Dermis blood vessel endothelial cell (primary cell): ENCODE measurements around the gene HS2ST1. TPM values are rescaled to one million over a fixed set of nuclear protein-coding genes. Genes with fewer than 3 reads are reported as not detected.
"Not testable (repeated sequence)": the region's sequence is repeated elsewhere in the genome, so short reads cannot be mapped to it uniquely, and the experiment has no call there.

Source experiments
- DNase-seq: peaks from one replicate; pipeline ENCODE4 v3.0.0; 2010
- total RNA-seq: library from RNA; depleted of rRNA; stranded (reverse); fragments of >200 nt; gene quantifications from 2 replicates; pipeline ENCODE4 v1.2.3, GENCODE V29; 2014

HS2ST1 gene
- total RNA-seq, 1 donor from 2014 or later: 17.7 TPM

DNA sequence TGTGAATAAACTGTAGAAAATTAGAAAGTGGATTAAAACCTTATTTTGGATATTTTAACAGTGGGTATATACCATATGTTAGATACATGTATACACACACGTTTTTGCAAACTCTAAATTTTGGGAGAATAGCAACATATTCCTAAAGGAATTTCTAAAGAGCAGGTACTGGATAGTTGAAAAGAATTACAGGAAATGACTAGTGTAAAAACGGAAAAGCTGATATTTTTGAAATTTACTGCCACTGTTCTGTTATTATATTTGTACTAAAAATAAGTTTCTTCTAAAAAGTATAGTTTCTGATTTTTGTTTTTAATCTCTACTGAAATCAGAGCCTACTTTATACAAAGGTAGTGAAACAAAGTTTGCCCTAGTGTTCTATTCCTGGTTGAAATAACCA lies 114.1 kb downstream of the HS2ST1 start:
- peak; percentile 37 for DNase-seq

DNA sequence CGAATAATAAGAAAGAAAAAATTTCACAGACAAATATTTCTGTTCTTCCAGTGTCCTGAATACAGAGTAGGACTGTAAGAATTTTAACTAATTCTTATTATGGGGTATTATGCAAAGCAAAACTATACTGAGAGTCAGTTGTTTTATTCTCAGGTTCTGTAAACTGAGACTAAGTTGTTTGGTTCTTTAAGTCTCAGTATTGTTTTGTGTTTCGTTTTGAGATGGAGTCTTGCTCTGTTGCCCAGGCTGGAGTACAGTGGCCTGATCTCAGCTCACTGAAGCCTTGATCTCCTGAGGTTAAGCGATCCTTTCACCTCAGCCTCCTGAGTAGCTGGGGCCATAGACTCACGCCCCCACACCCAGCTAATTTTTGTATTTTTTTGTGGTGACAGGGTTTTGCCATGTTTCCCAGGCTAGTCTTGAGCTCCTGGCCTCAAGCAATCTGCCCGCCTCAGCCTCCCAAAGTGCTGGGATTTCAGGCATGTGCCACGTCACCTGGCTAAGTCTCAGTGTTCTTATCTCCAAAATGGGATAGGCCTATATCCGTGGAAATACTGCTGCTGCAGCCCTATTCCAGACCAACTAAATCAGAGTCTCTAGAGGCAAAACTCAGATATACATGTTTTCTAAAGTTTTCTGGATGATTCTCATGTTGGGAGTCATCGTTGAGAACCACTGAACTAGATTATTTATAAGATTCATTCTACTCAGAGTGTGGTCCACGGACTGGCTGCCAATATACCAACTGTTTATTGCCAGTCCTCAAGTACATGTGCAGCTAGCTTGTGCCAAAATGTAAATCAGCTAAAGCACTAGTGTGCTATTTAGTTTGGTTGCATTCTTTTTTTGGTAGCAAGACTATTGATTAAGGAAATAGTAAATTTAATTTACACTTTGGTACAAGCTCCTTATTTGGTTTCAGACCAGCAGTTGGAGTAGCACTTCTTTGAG lies 116.6 kb downstream of the HS2ST1 start:
- DNase-seq: no peak

DNA sequence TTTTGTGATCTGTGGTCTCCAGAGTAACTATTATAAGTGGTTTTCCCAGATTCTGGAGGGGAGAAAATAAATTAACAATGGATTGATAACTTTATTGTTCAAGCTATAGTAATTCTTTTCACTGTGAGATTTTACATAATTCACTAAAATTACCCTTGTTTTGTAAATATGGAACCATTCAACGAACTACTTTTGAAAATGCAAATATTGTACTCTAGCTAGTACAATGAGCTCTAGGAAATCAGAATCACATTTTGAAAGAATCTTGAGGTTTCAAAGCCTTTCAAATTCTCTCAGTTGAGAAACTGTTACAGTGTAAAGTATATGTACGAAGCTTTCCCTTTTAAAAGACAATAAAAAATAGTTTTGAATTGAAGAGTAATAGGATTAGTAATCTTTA lies 119.9 kb downstream of the HS2ST1 start:
- DNase-seq: no peak

DNA sequence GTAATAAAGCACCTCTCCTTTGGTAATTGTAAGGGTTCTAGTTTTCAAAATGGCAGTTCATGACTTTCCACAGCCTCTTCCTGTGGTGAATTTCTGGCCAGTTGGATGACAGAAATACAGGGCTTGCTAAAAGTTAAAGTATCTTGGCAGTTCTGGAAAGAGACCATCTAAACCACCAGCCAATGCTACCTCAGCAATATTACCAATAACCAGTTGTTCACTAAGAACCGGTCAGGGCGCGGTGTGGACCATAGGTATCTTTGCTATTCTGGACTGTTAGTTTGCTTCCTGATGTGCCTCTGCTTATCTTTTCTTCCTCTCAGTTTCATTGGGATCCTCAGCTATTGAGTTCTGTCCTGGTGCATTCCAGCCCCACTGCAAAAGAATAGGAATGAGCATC lies 124.7 kb downstream of the HS2ST1 start:
- no peak for DNase-seq

DNA sequence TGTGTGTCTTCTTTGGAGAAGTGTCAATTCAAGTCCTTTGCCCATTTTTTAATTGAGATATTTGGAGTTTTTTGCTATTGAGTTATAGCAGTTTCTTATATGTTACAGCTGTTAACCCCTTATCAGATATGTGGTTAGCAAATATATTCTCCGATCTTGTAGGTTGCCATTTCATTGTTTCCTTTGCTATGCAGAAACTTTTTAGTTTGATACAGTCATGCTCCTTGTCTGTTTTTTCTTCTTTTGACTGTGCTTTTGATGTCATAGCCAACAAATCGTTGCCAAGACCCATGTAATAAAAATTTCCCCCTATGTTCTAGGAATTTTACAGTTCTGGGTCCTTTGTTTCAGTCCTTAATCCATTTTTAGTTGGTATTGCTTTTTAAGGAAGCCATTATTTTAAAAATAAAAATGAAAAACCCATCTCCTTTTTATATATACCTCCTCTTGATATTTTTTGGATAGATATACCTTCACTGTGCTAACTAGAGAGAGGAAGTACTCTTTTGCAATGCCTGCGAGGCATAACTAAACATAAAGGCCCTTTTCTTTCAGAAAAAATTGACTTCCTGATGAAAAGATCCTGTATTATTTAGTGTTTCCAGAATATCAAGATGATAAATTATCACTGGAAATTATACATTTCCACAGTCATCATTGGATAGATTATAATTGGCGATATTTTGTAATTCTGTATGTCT lies 127.8 kb downstream of the HS2ST1 start:
- DNase-seq: no peak

DNA sequence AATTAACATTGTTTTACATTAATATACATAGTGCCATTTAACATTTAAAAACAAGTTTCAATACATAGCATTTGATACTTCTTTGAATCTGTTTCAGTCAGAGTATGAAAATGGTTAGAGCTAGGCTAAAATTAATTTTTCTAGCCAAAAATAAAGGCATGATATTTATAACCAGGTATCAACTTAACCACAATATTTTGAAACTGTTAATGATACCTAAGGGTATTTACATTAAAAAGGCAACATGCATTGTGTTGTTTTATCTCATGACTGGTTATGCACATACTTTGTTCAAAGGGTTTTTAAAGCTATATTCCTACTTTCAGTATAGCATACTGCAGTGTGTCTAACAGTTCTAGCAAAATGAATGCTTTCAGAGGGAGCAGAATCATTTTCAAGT lies 130.0 kb downstream of the HS2ST1 start:
- no peak for DNase-seq

DNA sequence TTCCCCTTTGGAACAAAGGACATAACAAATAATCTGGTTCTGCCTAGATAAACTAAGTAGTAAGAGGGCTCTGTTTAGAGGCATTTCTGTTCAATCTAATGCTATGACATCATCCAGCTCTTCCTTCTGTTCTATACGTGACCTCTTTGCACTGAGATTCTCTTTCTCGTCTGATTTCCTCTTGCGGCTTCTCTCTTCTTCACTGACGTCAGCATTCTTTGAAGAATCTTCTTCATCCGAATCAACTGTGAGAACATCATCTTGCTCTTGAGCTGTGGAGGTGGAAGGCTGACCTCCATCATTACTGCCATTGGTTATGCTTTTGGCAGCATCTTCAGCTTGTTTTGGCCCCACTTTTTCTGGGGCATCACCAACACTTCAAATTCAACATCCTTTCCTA lies 130.4 kb downstream of the HS2ST1 start:
- no peak for DNase-seq

DNA sequence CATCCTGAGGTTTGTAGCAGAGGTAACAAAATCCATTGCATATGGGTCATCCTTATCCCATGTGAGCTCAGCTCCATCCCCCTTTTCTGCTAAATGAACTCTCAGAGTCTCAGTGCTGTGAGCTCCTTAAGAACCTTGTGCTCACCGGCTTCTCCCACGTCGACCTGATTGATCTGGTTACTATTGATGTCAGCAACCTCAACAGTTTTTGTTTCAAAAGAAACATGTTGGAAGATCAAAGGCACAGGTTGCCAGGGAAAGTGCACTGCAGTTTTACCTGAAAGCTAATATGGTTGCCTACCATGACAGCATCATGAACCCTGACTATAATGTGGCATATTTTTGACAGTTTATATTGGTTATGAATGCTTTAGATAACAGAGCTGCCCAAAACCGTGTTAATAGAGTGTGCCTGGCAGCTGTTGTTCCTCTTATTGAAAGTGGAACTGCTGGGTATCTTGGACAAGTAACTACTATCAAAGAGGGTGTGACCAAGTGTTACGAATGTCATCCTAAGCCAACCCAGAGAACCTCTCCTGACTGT lies 131.4 kb downstream of the HS2ST1 start:
- DNase-seq: no peak

DNA sequence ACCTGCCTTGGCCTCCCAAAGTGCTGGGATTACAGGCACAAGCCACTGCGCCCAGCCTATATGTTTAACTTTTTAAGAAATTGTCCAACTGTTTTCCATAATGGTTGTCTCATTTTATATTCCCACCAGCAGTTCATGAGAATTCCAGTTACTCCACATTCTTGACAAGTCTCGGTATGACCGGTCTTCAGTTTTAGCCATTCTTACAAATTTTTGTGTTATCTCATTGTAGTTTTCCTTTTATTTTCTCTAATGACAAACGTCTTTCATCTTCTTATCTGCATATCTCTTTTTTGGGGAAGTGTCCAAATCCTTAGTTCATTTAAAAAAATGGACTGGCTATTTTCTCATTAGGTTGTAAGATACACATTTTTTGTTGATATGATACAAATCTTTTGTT lies 132.5 kb downstream of the HS2ST1 start:
- DNase-seq: no peak

DNA sequence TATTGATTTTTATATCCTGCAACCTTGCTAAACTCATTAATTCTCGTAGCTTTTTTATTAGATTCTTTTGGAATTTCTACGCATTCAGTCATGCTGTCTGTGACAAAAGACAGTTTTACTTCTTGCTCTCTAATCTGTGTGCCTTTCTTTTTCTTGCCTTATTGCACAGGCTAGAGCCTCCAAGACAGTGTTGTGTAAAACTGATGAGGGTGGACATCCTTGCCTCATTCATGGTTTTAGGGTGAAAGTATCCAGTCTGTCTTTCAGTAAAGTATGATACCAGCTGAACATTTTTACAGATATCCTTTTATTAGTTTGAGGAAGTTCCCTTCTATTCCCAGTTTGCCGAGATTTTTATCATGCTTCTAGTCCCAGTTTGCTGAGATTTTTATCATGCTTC lies 133.8 kb downstream of the HS2ST1 start:
- no peak for DNase-seq

DNA sequence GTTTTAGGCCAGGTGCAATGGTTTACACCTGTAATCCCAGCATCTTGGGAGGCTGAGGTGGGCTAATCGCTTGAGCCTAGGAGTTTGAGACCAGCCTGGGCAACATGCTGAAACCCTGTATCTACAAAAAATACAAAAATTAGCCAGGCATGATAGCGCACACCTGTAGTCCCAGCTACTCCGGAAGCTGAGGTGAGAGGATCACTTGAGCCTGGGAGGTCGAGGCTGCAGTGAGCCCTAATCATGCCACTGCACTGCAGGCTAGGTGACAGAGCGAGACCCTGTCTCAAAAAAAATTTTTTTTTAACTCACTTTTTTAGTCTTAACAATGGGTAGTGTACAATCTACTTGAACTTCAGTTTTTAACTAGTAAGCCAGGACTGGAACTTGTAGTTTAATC lies 137.5 kb downstream of the HS2ST1 start:
- DNase-seq: no peak

DNA sequence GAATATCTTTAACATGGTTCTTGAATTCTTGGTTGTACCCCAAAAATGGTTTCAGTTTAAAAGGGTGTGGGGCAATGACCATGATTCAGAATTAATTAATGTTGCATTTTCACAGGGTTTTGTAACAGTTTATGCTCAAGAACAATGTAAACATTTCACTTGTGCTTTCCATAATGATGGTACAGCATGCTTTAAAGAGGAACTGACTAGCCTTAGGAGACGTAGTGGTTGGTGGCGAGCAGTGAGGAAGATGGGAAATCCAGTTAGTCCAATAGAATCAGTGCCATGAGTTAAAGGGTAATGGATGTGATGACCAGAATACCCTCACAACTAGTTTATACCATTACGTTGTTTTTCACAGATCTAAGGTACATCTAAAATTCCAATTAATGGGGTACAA lies 138.0 kb downstream of the HS2ST1 start:
- DNase-seq: no peak

DNA sequence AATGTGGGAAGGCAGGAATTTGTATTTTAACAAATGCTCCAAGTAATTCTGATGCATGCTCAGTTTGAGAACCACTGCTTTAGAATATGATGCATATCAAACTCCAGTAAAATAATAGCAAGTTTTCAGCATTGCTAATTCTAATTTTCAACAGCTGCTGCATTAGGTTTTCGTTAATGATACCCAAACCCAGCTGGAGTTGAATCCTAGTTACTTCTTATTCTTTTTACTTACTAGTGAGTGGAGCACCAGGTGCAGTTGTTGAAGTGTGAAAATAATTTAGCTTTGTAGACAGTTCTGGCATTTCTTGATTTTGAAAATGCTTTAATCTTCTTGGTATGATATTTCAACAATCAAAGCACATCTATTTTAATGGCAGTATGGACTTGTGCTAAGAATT lies 138.5 kb downstream of the HS2ST1 start:
- no peak for DNase-seq

DNA sequence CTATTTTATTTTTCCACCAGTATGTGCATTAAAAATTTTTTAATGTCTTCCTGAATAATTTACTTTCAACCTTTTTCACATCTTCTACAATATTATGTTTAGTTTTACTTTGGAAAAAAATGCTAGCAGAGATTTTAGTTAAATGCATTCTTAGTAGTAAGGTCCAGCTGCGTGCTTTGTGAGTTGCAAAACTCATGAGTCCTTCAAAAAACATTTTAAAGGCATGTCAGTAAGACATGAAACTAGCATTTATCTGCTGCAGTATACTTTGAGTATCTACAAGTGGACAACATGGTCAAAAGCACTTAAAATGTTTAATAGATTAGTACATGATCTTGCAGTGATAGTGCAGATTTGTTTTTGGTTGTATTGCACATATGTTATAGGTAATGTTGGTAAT lies 139.0 kb downstream of the HS2ST1 start:
- no peak for DNase-seq

DNA sequence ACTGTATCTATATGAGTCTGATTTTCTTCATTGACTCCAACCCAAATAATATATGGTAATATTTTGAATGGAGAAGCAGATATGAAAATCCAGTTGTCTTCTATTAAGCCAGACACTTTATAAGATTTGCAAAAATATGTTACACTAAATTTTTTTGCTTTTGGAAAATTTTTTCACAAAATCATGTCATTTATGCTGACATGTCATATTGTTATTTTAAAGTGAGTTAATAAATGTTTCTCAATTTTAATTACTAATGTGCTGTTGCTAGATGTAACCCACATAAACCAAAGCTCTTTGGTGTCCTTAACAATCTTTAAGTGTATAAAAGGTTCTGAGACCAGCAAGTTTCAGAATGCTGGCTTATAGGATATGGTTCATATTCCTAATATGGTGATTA lies 142.5 kb downstream of the HS2ST1 start:
- DNase-seq: no peak

DNA sequence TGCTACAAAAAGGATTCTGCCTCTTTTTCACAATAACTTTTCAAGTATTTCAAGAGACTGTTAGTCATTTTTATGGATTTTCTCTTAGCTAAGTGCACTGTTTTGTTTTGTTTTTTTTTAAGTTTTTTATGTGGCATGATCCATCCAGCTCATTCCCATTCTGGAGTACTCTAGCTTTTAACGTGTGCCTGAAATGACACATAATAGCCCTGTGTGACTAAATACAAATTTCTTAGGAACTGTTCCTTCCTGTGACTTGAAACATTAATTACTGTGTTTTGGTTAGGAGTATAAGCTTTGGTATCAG lies 143.9 kb downstream of the HS2ST1 start:
- no peak for DNase-seq

DNA sequence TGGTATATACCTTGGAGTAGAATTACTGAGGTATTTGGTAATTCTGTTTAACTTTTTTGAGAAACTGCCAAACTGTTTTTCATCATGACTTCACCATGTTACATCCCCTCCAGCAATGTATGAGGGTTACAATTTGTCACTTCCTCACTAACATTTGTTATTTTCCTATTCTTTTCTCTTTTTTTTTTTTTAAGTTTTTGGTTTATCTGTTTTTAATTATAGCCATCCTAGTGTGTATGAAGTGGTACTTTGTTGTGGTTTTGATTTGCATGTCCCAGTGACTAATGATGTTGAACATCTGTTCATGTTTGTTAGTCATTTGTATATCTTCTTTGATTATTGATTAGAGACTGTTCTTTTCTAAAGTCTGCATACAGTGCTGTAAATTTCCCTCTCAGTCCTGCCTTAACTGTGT lies 147.3 kb downstream of the HS2ST1 start:
- DNase-seq: peak; percentile 9

DNA sequence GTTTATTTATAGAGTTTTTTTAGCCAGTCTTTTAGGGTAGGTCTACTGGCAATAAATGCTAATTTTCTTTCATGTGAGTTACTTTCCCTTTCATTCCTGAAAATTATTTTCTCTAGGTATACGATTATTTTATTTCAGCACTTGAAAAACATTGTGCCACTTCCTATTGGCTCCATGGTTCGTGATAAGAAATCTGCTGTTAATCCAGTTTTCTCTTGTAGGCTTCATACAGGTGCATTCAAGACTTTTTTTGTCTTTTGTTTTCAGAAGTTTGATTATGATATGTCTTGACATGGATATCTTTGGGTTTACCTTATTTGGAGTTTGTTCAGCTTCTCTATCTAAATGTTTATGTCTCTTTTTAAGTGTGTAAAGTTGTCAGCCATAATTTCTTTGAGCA lies 148.3 kb downstream of the HS2ST1 start:
- DNase-seq: no peak

DNA sequence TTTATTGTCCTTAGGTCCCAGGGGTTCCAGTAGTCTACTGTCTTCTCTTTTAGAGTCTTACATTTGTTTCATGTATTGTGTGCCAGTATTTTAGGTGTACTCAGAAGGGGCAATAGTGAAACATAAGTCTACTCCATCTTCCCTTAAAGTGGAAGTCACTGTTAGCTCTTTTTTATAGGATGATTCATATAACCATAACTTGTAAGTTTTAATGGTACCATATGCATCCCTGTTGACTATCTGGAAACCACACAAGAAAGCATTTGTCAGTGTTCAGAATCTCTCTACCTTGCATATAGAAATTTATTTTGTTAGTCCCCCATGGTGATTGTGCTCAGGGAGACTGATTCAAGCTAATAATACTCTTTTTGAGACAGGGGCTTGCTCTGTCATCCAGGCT lies 149.9 kb downstream of the HS2ST1 start:
- DNase-seq: no peak

DNA sequence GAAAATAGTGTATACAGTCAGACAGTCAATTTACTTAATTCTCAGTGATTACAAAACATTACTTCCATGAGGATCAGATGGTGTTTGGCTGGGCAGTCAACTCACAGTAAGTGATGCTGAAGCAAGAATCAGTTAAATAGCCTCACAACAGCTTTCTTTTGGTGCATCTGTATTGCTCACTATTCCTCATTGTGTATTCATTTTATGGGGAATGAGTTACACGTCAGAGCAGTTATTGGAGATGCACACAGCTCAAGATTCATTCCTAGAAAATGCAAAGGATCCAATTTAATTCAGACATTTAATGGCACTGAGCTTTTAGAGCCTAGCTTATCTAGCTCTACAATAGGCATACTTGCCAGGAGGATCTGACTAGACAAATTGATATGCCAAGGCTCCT lies 150.6 kb downstream of the HS2ST1 start:
- no peak for DNase-seq

DNA sequence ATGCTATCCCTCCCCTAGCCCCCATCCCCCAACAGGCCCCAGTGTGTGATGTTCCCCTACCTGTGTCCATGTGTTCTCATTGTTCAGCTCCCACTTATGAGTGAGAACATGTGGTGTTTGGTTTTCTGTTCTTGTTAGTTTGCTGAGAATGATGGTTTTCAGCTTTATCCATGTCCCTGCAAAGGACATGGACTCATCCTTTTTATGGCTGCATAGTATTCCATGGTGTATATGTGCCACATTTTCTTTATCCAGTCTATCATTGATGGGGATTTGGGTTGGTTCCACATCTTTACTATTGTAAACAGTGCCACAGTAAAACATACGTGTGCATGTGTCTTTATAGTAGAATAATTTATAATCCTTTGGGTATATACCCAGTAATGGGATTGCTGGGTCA lies 152.3 kb downstream of the HS2ST1 start:
- DNase-seq: not testable (repeated sequence)

DNA sequence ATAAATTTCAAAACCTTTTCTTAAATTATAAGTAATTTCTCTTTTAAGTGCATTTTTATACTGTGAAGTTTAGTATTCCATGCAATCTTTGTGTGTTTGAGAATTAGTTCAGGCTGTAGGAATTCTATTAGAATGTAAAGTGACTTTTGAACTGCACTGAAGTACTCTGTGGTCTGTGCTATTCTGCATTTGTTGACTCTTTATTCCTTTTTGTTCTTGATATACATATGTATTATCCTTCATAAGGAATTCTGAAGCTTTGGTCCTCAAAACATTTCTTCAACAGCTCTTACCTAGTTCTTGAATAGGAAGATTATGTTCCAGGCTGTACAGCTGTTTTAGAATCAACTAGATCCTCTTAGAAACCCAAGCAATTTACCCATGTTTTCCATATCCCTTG lies 158.0 kb downstream of the HS2ST1 start:
- no peak for DNase-seq

DNA sequence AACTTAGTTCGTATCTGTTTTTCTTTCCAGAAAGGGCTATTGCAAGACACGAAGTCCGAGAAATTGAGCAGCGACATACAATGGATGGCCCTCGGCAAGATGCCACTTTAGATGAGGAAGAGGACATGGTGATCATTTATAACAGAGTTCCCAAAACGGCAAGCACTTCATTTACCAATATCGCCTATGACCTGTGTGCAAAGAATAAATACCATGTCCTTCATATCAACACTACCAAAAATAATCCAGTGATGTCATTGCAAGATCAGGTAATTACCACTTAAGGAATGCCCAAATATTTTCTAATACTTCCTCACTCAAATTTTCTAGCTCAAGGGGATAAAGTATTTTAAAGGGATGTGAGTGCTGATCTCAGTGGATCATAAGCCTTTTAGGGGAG lies 158.5 kb downstream of the HS2ST1 start:
- no peak for DNase-seq
